Fibroblast of skin of right biceps (primary cell): ENCODE results near the gene LAMB1.
"Not testable (repeated sequence)": the region's sequence is repeated elsewhere in the genome, so short reads cannot be mapped to it uniquely, and the experiment has no call there.

Source experiments
- DNase-seq: peaks from one replicate; pipeline ENCODE4 v3.0.0-alpha.2; 2013

LAMB1 gene

DNA sequence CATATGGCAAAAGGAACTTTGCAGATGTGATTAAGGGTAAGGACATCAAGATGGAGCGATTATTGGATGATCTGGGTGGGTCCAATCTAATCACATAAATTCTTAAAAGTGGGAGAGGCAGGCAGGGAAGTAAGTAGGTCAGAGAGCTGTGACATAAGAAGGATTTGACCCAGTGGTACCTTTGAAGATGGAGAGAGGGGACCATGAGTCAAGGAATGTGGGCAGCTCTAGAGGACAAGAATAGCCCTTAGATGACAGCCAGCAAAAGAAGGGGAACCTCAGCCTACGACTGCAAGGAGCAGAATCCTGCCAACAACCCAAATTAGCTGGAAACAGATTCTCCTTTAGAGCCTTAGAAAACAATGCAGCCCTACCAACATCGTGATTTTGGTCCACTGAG lies 34.5 kb downstream of the LAMB1 start:
- DNase-seq = no peak

DNA sequence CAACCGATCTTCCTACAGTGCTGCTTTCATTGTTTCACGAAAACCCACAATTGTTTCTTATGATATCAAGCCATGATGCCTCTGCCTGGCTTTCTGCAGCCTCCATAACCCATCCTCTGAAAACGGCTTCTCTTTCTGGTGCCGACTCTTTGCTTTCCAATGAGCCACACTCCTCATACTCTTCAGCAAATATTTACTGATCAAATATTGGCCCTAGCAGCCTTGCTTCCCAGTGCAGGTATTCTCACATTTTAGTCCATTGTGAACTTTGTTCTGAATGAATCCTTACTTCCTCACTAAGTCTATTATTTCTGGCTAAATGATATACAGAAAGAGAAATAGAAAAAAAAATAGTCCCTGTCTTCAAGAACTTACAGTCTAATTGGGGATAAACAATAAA lies 35.5 kb downstream of the LAMB1 start:
- no peak for DNase-seq

DNA sequence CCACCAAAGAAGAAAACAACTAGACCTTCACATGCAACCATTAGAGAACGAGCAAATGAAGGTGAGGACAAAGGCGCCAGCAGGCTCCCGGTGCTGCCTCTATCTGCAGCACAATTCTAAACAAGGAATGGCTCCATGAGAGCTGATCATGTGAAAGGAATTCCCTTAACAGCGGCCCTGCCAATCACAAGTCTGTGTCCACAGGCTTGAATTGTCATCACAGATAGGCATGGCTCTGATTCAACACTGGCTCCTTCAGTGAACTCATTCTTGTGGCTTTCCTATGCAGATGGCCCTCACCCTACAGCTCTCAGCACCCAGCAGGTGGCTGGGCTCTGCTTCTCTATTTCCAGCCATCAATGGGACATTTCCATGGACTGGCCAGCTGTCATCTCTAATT lies 36.2 kb downstream of the LAMB1 start:
- peak; percentile 87 for DNase-seq

DNA sequence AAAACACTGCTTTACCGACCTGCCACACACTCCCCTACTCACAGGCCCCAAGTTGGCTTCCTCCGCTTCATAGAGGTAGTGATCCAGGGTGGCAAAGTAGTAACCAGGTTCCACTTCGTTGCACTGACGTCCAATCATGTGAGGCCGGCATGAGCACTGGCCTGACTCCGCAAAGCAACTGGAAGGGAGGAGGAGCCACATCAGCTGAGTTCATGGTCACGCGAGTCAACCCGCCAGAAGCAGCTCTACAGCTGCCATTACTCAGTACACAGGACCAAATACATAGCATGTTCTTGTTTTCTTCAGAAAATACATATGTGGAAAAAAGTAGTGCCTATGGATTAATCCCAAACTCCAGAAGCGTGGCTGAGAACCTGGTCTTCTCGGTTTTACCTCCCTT lies 38.5 kb downstream of the LAMB1 start:
- DNase-seq = no peak

DNA sequence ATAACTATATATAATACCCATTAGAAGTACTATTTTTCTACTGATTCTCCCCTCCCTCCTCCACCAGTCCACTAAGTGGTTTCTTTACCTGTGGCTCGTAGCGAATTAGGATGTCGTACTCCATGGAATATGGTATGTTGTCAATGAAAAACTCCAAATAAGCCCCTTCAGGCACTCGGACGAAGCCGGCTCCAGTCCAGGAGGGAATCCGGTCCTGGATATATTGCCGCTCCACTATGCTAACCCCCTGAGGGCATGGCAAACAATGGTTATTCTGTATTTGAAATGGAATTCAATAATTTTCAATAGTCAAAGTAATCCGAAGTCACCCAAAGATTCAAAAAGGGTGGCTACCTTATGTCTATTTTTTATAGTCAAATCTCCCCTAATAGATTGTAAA lies 40.1 kb downstream of the LAMB1 start:
- no peak for DNase-seq

DNA sequence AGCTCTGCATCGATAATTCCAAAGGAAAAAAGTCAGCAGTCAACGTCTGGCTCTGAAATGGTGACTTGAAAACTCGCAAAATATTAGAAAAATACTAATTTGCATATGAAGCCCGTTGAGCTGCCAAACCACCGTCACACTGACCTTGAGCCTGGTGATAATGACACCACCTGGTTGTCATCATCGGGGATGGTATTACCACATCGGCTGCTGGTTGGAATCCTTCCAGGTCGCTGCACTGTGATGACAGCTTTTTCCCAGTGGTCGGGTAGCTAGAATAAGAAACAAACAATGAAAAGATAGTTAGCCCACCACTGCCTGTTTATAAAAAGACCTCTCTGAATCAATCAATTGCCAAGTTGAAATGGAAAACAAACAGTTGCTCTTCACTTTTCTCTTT lies 41.6 kb downstream of the LAMB1 start:
- no peak for DNase-seq

DNA sequence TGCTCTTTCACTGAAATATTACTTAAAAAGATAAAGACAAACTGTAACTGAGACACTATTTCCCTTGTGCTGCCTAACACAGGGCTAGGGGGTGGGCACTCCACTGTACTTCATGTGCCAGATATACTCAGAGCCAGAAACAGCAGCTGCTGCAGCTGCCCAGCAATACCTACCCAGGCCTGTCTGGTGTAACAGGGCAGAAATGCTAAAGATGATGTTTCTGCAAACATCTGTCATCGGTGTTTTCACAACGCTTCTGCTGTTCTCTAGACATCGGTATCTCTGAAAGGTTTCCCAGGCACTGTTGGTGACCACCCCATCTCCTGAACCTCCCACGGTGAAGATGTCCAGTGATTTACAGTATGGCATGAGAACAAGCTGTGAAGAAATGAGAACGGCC lies 42.7 kb downstream of the LAMB1 start:
- DNase-seq = no peak

DNA sequence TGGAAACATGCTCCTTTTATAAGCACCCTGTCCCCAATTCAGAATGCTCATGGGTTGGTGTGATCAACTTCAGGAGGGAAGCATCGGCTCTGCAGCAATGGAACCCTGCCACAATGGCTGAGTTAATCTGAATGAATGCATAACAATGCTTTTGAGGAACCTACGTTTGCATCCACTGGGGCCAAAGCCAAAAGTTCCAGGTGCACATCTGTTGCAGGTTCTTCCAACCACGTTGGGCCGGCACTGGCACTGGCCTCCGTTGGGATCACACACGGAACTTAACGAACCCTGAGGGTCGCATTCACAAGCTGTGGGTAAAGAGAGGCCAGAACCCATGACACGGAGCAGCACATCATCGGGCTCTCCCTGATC lies 43.4 kb downstream of the LAMB1 start:
- no peak for DNase-seq

DNA sequence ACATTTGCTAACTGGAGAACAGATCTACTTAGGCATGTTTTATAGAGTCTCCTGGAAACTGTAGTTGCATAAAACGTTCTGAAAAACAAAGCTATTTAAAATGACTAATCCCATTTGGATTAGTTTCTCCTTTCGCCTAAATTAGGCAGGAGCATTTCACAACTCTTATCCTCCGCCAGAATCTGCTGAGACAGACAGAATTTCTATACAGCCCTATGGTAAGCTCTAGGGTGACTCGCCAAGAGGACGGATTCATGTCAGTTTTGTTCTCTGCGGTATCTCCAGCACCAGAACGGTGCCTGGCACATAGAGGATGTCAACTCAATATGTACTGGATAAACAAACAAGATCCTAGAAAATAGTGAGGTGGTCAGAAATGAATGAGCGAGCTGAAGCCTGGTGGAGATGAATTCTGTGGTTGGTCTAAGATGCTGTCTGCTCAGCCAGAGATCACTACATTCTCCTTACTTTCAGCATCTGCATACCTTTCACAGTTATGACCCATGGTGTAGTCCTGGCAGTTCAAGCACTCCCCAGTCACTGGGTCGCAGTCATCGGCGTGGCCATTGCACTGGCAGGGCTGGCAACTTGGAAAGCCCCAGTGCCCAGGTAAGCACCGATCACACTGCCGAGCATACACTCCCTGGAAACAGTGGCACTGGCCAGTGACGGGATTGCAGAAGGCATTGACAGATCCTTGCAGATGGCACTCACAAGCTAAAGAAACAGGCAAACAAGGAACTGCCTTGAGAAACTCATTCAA lies 44.0 kb downstream of the LAMB1 start:
- peak; percentile 92 for DNase-seq

DNA sequence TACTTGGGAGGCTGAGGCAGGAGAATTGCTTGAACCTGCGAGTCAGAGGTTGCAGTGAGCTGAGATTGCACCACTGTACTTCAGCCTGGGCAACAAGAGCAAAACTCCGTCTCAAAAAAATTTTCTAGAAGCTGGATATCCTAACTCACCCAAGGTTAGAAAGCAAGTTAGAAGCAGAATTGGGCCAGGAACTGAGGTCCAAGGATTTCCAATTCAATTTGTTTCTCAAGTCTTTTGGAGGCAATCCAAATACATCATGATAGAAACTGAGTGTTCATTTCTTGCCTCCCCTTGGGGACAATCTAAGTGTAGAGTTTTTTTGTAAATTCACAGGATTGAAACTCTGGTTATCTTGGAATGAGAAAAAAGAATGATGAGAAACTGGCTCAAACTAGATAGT lies 45.5 kb downstream of the LAMB1 start:
- no peak for DNase-seq

DNA sequence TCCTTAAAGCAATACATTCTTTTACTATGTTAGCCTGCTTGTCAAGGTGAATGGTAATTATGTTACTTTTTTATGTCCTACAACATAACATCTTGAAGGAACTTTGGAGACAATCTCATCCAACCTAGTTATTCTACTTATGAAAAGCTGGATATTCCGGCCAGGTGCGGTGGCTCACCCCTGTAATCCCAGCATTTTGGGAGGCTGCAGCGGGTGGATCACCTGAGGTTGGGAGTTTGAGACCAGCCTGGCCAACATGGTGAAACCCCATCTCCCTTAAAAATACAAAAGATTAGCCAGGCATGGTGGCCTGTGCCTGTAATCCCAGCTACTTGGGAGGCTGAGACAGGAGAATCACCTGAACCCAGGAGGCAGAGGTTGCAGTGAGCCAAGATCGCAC lies 46.0 kb downstream of the LAMB1 start:
- not testable (repeated sequence) for DNase-seq

DNA sequence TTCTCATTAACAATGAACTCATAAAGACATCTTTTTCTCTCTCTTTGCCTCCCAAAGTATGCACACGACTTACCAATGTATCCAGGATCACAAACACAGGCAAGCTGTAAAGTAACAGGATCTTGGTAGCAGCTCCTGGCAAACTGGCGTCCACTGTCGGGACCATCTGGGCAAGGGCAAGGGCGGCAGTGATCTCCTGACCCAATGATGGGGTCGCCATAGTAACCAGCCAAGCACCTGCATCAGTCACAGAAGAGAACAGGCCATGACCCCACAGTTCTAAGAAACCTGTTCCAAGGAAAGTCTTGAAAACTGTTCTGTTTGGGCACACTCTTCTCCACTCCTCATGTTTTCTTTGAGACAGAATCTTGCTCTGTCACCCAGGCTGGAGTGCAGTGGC lies 47.6 kb downstream of the LAMB1 start:
- DNase-seq = no peak

DNA sequence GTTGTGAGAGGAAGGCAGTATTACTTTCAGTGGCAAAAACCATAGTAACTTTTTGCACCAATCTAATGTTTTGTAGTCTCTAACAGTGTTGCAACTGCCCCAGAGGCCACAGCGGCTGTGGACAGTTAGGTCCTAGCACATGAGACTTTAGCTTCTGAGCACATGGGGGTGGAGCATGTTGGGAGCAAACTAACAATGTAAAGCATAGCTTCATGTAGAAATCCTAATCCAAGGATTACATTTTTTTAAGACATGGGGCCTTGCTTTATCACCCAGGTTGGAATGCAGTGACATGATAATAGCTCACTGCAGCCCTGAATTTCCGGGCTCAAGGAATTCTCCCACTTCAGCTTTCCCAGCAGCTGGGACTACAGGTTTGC lies 49.0 kb downstream of the LAMB1 start:
- DNase-seq = peak; percentile 38

DNA sequence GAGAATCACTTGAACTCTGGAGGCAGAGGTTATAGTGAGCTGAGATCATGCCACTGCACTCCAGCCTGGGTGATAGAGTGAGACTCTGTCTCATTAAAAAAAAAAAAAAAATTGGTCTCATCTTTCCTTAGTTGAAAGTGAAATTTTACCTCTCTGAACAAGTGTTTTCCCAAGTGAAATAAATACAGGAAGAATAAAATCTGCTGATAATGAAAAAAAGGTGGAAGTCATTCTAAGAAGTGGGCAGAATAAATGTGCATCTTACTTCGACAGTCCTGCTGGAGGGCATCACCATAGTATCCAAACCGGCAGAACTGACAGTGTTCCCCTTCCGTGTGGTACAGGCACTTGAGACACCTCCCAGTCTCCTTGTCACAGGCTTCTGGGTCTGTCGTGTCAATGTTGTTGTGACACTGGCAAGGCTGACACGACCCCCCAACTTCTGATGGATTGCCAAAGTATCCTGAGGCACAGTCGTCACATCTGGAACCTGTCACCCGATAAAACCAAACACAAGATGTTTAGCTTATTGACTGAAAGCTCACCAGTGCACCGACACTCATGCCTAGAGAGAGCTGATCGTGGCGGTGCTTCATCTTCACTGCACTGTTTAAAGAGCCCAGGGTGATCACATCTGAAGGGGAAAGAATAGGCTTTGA lies 49.6 kb downstream of the LAMB1 start:
- DNase-seq = no peak

DNA sequence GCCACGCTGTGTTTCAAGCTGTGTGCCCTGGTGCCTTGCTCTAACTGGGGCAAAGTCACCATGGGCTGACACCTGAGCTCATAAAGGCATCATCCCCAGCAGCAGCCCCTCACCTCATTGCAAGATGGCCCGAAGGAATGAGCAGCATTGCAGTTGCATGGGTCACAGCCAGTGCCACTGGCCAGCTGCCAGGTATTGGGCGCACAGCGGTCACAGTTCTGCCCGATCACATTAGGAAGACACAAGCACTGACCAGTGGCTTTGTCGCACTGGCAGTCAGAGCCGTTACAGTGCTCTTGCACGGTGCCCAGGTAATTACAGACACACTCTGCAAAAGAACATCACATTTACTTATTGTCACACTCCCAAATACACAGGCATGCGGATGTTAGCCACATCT lies 51.1 kb downstream of the LAMB1 start:
- DNase-seq = no peak

DNA sequence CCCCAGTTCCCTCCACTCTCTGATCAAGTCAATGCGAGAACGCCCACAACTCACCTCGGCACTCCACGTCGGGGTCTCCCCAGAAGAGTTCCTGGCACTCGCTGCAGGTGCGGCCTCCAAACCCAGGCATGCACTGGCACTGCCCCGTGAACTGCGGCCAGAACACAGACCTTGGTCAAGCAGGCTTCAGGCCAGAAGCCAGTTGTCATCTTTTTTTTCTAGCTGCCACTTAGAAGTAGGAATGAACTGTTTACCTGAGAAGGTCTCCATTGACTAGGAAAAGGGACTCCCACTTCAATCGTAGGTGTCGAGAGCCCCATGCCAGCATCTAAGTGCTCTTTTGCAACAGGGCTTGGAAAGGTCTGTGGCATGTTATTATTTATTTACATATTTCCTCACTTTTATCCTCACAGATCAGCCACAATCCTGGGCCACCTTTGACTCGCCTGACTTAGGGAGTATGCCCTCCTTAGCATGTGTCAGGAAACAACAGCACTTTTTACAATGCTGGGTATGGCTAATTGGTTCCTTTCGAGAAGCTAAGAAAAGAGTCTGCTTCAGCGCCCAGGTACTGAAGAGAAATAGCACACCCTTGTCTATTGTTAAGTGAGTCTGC lies 51.7 kb downstream of the LAMB1 start:
- no peak for DNase-seq

DNA sequence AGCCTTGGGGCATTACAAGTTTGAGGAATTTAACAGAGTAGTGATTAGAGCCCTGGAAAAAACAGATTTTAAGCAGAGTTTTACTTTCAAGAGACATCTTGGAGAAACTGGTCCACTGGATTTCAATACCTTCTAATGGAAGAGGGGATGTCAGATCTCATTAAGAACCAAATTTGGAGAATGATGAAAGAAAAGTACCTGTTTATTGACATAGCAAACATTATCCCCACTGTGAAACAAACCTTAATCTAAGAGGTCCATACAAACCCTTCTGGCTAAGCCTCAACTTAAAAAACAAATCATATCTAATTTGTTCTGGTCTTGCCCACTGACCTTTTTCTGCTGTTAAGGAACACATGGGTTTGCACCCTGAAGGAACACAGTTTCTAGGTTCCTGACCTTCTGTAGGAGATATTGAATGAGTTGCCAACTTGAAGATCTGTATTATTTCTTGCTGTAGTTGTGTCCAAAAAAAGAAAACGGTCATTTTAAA lies 53.5 kb downstream of the LAMB1 start:
- no peak for DNase-seq

DNA sequence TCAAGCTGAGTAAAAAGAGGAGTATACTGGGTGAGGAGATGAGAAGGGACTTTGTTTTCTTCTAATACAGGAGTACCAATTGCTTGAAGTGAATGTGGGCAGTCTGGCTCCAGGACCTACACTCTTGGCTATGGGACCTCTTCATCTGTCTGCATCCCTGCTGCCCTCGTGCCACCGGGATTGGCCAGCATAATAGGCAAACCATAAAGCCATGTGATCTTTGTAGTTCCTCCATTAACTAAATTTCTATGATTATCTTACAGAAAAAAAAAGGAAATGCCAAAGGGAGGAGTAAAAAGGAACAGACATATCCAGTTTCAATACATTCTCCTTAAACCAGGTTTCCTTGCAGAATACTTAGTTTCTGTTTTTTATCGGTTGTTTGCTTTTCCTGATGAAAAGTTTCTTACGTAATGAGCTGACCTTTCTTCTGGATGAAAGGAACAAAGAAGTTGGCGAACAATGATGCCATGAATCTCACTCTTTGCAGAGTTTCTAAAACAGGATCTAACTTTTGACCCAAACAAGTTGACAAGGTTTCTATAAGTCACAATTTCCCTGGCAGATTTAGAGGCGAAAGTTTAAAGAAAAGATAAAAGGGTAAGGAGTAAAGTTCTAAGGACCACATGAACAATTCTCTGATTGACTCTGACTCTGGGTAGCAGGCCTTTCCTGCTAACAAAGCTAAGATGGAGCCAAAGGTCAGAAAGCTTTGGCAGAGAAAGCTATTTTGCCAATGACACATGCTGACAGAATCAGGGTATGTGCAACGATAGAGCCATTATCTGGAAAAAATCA lies 54.1 kb downstream of the LAMB1 start:
- peak; percentile 88 for DNase-seq

DNA sequence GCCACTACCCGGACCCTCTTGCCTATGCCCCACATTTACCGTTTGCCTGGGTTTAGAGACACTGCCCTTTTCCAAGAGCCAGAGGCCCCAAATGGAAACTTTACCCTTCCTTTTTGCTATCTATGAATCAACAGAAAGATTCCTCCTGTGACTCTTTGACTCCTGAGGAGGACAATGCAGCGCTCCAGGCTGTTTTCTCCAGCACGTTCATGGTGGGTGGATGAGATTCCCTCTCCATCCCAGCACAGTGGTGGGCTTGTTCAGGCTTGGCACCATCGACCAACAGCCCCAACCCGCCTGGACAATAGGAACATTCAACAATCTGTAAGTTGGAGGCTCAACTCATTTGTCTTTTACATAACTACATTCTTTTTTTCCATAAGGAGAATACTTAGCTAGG lies 56.1 kb downstream of the LAMB1 start:
- DNase-seq = no peak

DNA sequence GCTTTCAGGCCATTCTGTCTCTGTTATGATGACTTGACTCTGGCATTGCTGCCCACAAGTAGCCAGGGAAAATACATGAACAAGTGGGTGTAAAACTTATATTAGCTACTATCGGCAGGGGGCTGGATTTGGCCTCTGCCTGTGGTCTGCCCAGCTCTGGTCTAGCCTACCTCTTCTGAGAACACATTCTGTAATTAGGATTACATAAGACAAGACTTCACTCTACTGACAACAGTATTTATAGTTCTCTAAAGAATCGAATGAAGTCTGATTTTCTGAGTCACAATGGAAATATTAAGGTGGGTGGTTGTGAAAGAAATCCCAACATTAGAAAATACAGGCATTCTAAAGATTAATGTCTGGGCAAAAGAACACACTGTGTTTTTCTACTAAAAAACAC lies 56.5 kb downstream of the LAMB1 start:
- peak; percentile 59 for DNase-seq

DNA sequence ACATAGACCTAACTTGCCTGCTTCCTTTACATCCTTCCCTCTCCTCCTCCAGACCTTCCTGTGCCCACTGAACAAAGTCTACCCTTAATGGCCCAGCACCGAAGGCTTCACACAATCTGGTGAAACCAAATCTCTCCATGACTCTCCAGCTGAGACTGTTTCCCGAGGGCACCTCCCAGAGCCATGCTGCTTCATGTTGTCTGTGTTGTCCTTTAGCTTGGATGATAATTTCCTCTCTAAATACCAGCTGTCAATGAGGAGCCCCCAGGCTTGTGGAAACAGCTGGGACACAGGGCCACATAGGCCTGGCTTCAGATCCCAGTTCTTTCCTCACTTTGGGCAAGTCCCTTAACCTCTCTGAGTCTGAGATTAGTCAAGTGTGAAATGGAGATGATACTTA lies 57.6 kb downstream of the LAMB1 start:
- DNase-seq = no peak

DNA sequence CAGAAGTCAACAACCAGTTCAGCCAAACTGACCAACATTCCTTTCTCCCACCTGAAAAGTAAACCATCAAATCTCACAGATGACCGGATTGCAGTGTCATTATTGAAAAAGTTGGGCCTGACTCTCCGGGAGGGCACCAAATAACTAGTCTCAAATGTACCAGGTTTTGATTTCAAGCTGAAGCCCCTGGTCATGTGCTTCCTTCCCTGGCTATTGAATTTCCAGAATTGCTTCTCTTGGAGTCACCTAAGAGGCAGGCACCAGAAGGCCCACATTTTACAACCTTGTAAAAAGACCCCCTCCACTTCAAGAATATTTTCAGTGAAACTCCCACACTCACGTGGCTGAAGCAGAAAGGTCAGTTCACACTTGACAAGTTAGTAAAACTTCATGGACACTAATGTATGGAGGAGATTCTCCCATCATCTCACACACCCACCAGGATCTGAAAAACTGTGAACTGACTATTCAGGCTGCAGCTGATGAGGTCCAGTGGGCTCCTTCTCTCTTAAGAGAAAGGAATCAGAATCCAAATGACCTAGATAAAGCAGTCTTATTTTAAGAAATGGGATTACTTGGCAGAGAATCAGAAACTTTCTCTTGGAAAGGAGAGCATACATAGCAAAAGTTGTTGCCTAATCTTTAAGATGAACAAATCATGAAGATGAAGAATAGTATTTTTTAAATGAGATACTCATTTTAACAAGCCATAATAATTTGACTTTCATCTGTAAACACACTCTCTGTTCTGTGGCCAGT lies 58.4 kb downstream of the LAMB1 start:
- no peak for DNase-seq

DNA sequence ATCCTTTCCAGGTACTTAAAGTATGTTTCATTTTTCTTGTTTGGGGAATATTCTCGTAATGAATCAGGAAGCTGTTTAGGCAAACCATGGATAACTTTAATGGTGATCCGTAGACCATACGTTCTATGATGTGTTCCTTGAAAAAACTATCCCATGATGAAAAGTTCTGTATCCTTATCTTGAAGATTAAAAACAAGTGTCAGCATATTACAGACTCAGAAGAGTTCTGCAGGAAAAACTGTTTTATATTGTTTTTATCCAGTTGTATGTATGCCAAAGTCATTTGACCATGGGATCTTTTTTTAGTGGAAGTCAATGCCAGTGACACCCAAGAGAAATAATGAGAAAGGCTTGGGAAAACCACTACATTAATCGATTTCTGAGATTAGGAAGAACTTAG lies 59.9 kb downstream of the LAMB1 start:
- no peak for DNase-seq
